HepG2 (cell line): Measurements from ENCODE around the gene SASS6. TPM values are rescaled to one million over a fixed set of nuclear protein-coding genes. Genes with fewer than 3 reads are reported as not detected.

Experiments
- ATAC-seq: fragments of 200-7000 bp; cut with Tn5 transposase; 3 replicates; pipeline ENCODE4 v1.9.1; 2020; ENCODE audit warnings: mild to moderate bottlenecking, moderate library complexity
- BruUV-seq: library from RNA; stranded (reverse); fragments of 400-500 nt; replicated peaks from 2 replicates; lab custom pipeline; 2021; lab: Mats Ljungman, UMichigan
- CTCF ChIA-PET: fragments of 300-600 bp; formaldehyde crosslinking; extraction: SDS; loops from one replicate; lab custom pipeline; 2021; ENCODE audit warnings: low total read pairs, inconsistent platforms, low intra/inter-chr PET ratio; lab: Yijun Ruan, JAX
- POLR2A ChIA-PET: fragments of 350-600 bp; sonication (Branson Sonifier 250); formaldehyde crosslinking; loops from one replicate; lab custom pipeline; 2020; ENCODE audit warnings: antibody characterized with exemption, inconsistent platforms; lab: Yijun Ruan, JAX
- DNase-seq: peaks from one replicate; pipeline ENCODE4 v3.0.0-alpha.2; 2015; ENCODE audit warnings: low spot score
- FAIRE-seq: peaks from 3 replicates; lab custom pipeline; 2011; peaks lifted over from hg19 to GRCh38; lab: Jason Lieb, UNC
- H2AFZ ChIP-seq: one replicate; pipeline ENCODE4 v1.6.1; 2011; ENCODE audit warnings: low read length, inconsistent platforms
- H3K27ac ChIP-seq: fragments of 300-600 bp; 3 replicates; pipeline ENCODE4 v1.8.0; 2011; ENCODE audit warnings: mixed run types, mild to moderate bottlenecking, mixed read lengths, low read length, inconsistent platforms; ENCODE audit not compliant: insufficient read depth; ENCODE audit errors: extremely low read length
- H3K27me3 ChIP-seq, 2 experiments: fragments of 200-600 bp in 1 of 2; 2 replicates in 1 of 2; 3 replicates in 1 of 2; pipeline versions ENCODE4 v1.6.0 to v1.8.0; 2011; ENCODE audit warnings: low read length in 2 of 2, mild to moderate bottlenecking in 2 of 2, moderate library complexity in 2 of 2, inconsistent platforms in 1 of 2; ENCODE audit not compliant: insufficient read depth in 2 of 2, control insufficient read depth in 1 of 2
- H3K36me3 ChIP-seq, 2 experiments: fragments of 200-600 bp in 1 of 2; replicated peaks in 1 of 2; 2 replicates in 1 of 2; 3 replicates in 1 of 2; pipeline versions ENCODE4 v1.5.1 to v1.8.0; 2011; ENCODE audit warnings: low read length in 2 of 2, inconsistent platforms in 1 of 2; ENCODE audit not compliant: insufficient read depth in 2 of 2, control insufficient read depth in 1 of 2
- H3K4me1 ChIP-seq: 2 replicates; pipeline ENCODE4 v1.5.1; 2012; ENCODE audit warnings: low read length, inconsistent platforms; ENCODE audit not compliant: insufficient read depth
- H3K4me2 ChIP-seq: 2 replicates; pipeline ENCODE4 v1.6.0; 2011; ENCODE audit warnings: low read depth, low read length, inconsistent platforms
- H3K4me3 ChIP-seq, 3 experiments: fragments of 200-600 bp in 1 of 3; sonication (generic), shearing (Covaris generic) in 1 of 3; replicated peaks in 1 of 3; 2 replicates each; pipeline ENCODE4 v1.5.1; 2011 to 2016; ENCODE audit warnings: low read length in 3 of 3, inconsistent platforms in 2 of 3, low read depth in 2 of 3, mild to moderate bottlenecking in 2 of 3, control low read depth in 1 of 3, mixed read lengths in 1 of 3; ENCODE audit not compliant: insufficient read depth in 1 of 3
- H3K79me2 ChIP-seq: one replicate; pipeline ENCODE4 v1.6.1; 2011; ENCODE audit warnings: low read length, inconsistent platforms; ENCODE audit not compliant: insufficient read depth
- H3K9ac ChIP-seq: 2 replicates; pipeline ENCODE4 v1.6.0; 2011; ENCODE audit warnings: mild to moderate bottlenecking, low read depth, low read length, inconsistent platforms; ENCODE audit not compliant: insufficient read depth
- H3K9me3 ChIP-seq: 2 replicates; pipeline ENCODE4 v1.5.1; 2012; ENCODE audit warnings: mild to moderate bottlenecking, low read length
- H4K20me1 ChIP-seq: 2 replicates; pipeline ENCODE4 v1.6.0; 2011; ENCODE audit warnings: inconsistent platforms, mild to moderate bottlenecking, low read length, moderate library complexity; ENCODE audit not compliant: insufficient read depth
- BHLHE40 ChIP-seq: IDR thresholded peaks from 2 replicates; pipeline ENCODE4 v1.6.1; 2011; ENCODE audit warnings: low read length, improper control_type of control experiment
- KLF15 ChIP-seq: sonication (generic); formaldehyde crosslinking; IDR thresholded peaks from 2 replicates; pipeline ENCODE4 v1.8.1; 2023; ENCODE audit warnings: borderline replicate concordance, mild to moderate bottlenecking, inconsistent platforms, missing genetic modification reagents, mixed read lengths
- RBM39 ChIP-seq: fragments of 200-400 bp; formaldehyde crosslinking; IDR thresholded peaks from one replicate; pipeline ENCODE4 v1.6.1; 2018; ENCODE audit warnings: antibody characterized with exemption, mild to moderate bottlenecking, low read depth, low read length; ENCODE audit not compliant: poor library complexity, severe bottlenecking
- SNAPC2 ChIP-seq: sonication (generic); formaldehyde crosslinking; IDR thresholded peaks from 2 replicates; pipeline ENCODE4 v1.8.1; 2022; ENCODE audit warnings: mild to moderate bottlenecking, missing genetic modification reagents
- ZMYM4 ChIP-seq: sonication (generic); formaldehyde crosslinking; IDR thresholded peaks from 2 replicates; pipeline ENCODE4 v1.8.1; 2023; ENCODE audit warnings: mild to moderate bottlenecking, missing genetic modification reagents
- ZNF10 ChIP-seq: sonication (generic); formaldehyde crosslinking; IDR thresholded peaks from 2 replicates; pipeline ENCODE4 v1.4.0; 2020; ENCODE audit warnings: mild to moderate bottlenecking, low read depth, missing genetic modification reagents, borderline replicate concordance
- ZNF816 ChIP-seq: sonication (generic); formaldehyde crosslinking; IDR thresholded peaks from 2 replicates; pipeline ENCODE4 v1.8.0; 2022; ENCODE audit warnings: missing genetic modification reagents, mild to moderate bottlenecking, borderline replicate concordance
- WGBS: methylation state at CpG from one replicate; pipeline ENCODE4 v1.1.6; 2017; ENCODE audit warnings: low lambda C conversion rate; 5-methylcytosine and 5-hydroxymethylcytosine counted together
- in situ Hi-C: cut with HindIII; loops from 2 replicates; pipeline ENCODE4 v1.10.0; 2017; ENCODE audit warnings: low pct_unique_long_range_greater_than_20kb; ENCODE audit not compliant: extremely low pct_ligation_motif_present
- intact Hi-C: fragments of 100-400 bp; cut with micrococcal nuclease; formaldehyde crosslinking; loops from one replicate; pipeline ENCODE4 v1.10.0; 2022; ENCODE audit not compliant: unreplicated experiment
- polyA plus RNA-seq, 8 experiments: library from polyadenylated mRNA; depleted of rRNA in 3 of 8; stranded (reverse) in 7 of 8; unstranded in 1 of 8; fragments of >200 nt; fragmentation: Illumina TruSeq in 4 of 8; extraction: Trizol in 4 of 8; gene quantifications; 2 replicates each; pipeline versions ENCODE4 v1.2.1 to v1.2.3, GENCODE V29; 2011 to 2016; ENCODE audit warnings: low read depth in 4 of 8, missing spikeins in 1 of 8, mixed read lengths in 1 of 8; ENCODE audit not compliant: insufficient read depth in 1 of 8
- total RNA-seq, 5 experiments: library from RNA; depleted of rRNA; stranded (reverse); fragments of >200 nt; fragmentation: Illumina TruSeq; extraction: Trizol; gene quantifications; 2 replicates each; pipeline ENCODE4 v1.2.3, GENCODE V29; 2016; ENCODE audit warnings: low read depth in 1 of 5
- TF ChIP-seq, protein P1 (sequence below), 2 experiments: IDR thresholded peaks; 2 replicates each; pipeline ENCODE4 v1.6.1; 2011 to 2012; ENCODE audit warnings: low read length in 2 of 2, borderline replicate concordance in 1 of 2, low read depth in 1 of 2, mild to moderate bottlenecking in 1 of 2, moderate library complexity in 1 of 2
- TF ChIP-seq, protein P2 (sequence below): sonication (generic); formaldehyde crosslinking; IDR thresholded peaks from 2 replicates; pipeline ENCODE4 v1.4.0; 2020; ENCODE audit warnings: missing genetic modification reagents, borderline replicate concordance

Gene SASS6
- total and polyA plus RNA-seq, 2 of the 13 experiments (the other 11 are each of a cell fraction or from before 2014, with no cell fraction given): 2.3 to 10.7 TPM

DNA sequence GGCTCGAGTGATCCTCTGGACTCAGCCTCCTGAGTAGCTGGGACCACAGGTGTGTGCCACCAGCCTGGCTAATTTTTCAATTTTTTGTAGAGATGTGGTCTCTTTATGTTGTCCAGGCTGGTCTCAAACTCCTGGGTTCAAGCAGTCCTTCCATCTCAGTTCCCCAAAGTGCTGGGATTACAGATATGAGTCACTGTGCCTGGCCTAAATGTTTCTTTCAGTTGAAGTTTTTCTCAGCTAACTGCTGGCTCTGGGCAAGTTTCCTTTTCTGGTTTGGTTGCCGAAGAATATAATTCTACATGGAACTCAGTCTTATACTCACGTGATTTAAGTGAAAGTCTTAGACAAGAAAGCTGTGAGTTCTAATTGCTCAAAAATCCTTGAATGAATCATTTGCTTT, 57.0 kb downstream of the SASS6 start (continued):
- no peak for TF ChIP-seq RBM39

DNA sequence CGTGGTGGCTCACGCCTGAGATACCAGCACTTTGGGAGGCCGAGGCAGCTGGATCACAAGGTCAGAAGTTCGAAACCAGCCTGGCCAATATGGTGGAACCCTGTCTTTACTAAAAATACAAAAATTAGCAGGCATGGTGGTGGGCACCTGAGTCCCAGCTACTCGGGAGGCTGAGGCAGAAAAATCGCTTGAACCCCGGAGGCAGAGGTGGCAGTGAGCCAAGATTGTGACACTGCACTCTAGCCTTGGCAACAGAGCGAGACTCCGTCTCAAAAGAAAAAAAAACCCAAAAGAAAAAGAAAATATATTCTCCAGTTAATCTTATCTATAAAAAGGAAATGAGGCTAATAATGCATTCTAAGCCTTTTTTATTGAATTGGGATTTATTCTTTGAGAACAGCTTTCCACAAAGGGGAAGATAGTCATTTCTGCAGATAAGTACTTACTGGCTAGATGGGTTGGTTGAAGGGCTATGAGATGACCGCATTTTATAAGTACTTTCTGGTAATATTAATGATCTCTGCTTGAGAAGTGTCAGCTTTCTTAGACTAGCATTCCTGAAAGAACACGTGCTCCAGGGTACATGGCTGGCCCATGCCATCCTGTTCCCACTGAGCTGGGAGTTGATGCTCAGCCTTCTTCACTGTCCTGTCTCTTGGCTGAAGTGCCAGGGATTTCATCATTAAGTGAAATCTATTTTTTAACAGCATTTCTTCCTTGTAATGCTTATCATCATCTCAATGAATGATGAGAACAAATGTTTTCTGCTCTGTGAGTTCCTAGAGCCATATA, 57.9 kb downstream of the SASS6 start:
- H3K79me2 ChIP-seq: peaks cover 2% of the 10 kb centered on the region
- no peaks in the 10 kb centered on the region for H3K4me1 ChIP-seq
- no peaks in the 10 kb centered on the region for H4K20me1 ChIP-seq
- WGBS: 95% methylated on average over 11 of the region's 11 CpGs
- TF ChIP-seq SNAPC2 (CRISPR knock-in tag) (no peak), KLF15 (CRISPR knock-in tag) (no peak), BHLHE40 (no peak), ZNF10 (no peak), ZMYM4 (CRISPR knock-in tag) (no peak), ZNF816 (CRISPR knock-in tag) (no peak)
- TF ChIP-seq, protein P1, sequence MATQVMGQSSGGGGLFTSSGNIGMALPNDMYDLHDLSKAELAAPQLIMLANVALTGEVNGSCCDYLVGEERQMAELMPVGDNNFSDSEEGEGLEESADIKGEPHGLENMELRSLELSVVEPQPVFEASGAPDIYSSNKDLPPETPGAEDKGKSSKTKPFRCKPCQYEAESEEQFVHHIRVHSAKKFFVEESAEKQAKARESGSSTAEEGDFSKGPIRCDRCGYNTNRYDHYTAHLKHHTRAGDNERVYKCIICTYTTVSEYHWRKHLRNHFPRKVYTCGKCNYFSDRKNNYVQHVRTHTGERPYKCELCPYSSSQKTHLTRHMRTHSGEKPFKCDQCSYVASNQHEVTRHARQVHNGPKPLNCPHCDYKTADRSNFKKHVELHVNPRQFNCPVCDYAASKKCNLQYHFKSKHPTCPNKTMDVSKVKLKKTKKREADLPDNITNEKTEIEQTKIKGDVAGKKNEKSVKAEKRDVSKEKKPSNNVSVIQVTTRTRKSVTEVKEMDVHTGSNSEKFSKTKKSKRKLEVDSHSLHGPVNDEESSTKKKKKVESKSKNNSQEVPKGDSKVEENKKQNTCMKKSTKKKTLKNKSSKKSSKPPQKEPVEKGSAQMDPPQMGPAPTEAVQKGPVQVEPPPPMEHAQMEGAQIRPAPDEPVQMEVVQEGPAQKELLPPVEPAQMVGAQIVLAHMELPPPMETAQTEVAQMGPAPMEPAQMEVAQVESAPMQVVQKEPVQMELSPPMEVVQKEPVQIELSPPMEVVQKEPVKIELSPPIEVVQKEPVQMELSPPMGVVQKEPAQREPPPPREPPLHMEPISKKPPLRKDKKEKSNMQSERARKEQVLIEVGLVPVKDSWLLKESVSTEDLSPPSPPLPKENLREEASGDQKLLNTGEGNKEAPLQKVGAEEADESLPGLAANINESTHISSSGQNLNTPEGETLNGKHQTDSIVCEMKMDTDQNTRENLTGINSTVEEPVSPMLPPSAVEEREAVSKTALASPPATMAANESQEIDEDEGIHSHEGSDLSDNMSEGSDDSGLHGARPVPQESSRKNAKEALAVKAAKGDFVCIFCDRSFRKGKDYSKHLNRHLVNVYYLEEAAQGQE (IDR thresholded peaks at IDR 0.05; ENCODE audit: borderline replicate concordance in 1 of 2, low read depth in 1 of 2, low read length in 2 of 2): no peak
- TF ChIP-seq, protein P2, sequence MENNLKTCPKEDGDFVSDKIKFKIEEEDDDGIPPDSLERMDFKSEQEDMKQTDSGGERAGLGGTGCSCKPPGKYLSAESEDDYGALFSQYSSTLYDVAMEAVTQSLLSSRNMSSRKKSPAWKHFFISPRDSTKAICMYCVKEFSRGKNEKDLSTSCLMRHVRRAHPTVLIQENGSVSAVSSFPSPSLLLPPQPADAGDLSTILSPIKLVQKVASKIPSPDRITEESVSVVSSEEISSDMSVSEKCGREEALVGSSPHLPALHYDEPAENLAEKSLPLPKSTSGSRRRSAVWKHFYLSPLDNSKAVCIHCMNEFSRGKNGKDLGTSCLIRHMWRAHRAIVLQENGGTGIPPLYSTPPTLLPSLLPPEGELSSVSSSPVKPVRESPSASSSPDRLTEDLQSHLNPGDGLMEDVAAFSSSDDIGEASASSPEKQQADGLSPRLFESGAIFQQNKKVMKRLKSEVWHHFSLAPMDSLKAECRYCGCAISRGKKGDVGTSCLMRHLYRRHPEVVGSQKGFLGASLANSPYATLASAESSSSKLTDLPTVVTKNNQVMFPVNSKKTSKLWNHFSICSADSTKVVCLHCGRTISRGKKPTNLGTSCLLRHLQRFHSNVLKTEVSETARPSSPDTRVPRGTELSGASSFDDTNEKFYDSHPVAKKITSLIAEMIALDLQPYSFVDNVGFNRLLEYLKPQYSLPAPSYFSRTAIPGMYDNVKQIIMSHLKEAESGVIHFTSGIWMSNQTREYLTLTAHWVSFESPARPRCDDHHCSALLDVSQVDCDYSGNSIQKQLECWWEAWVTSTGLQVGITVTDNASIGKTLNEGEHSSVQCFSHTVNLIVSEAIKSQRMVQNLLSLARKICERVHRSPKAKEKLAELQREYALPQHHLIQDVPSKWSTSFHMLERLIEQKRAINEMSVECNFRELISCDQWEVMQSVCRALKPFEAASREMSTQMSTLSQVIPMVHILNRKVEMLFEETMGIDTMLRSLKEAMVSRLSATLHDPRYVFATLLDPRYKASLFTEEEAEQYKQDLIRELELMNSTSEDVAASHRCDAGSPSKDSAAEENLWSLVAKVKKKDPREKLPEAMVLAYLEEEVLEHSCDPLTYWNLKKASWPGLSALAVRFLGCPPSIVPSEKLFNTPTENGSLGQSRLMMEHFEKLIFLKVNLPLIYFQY (CRISPR knock-in tag): no peak
- TF ChIP-seq, all 625 proteins: peak for 0
- Histone ChIP-seq H3K9ac (no peak overlapping the region), H3K9me3 (no peaks in the 10 kb centered on the region), H2AFZ (no peak overlapping the region), H3K4me3 (no peak overlapping the region), H3K27ac (no peak overlapping the region), H3K36me3 (peaks cover 17 to 73% of the 10 kb centered on the region in 2 experiments), H3K4me2 (no peak overlapping the region), H3K27me3 (no peaks in the 10 kb centered on the region)
- ChIA-PET CTCF (no interaction called here), POLR2A (no interaction called here)
- DNase-seq (no peak), ATAC-seq (no peak), FAIRE-seq (no peak)
- intact Hi-C loops: no loop called here
- in situ Hi-C loops: no loop called here
- no TSS peak for BruUV-seq
